Activated naive CD8-positive, alpha-beta T cell treated with anti-CD3 and anti-CD28 coated beads, Interleukin-2, amount 50 U/mL, for 24 hours (primary cell): ENCODE data around the gene SH3RF3.

Experiments
- ATAC-seq: fragments of 150-1000 bp; cut with Tn5 transposase; one replicate; pipeline ENCODE4 v1.10.0; 2021
- DNase-seq: peaks from one replicate; pipeline ENCODE4 v3.0.0; 2021
- H3K27ac Mint-ChIP-seq: one replicate; pipeline ENCODE4 v1.8.0; 2021; ENCODE audit warnings: mild to moderate bottlenecking, mixed read lengths
- H3K27me3 Mint-ChIP-seq: one replicate; pipeline ENCODE4 v1.8.0; 2021; ENCODE audit warnings: mixed read lengths
- H3K36me3 Mint-ChIP-seq: one replicate; pipeline ENCODE4 v1.8.0; 2021; ENCODE audit warnings: low read depth, mixed read lengths
- H3K4me1 Mint-ChIP-seq: one replicate; pipeline ENCODE4 v1.8.0; 2021; ENCODE audit warnings: mixed read lengths
- H3K4me3 Mint-ChIP-seq: one replicate; pipeline ENCODE4 v1.8.0; 2021; ENCODE audit warnings: mild to moderate bottlenecking, moderate library complexity, mixed read lengths
- H3K9me3 Mint-ChIP-seq: one replicate; pipeline ENCODE4 v1.8.0; 2021; ENCODE audit warnings: mixed read lengths

The SH3RF3 gene

GRCh38 chr2:109435066-109435690 is 306.2 kb downstream of the SH3RF3 start:
- DNase-seq (no peak), ATAC-seq (no peak)
- no peak overlapping the region for H3K27ac Mint-ChIP-seq
- no peaks in the 10 kb centered on the region for H3K4me1 Mint-ChIP-seq
- peaks cover 12% of the 10 kb centered on the region for H3K36me3 Mint-ChIP-seq
- peaks cover 9% of the 10 kb centered on the region for H3K9me3 Mint-ChIP-seq
- H3K4me3 Mint-ChIP-seq: no peak overlapping the region
- no peaks in the 10 kb centered on the region for H3K27me3 Mint-ChIP-seq

- no peak overlapping the region for H3K27ac Mint-ChIP-seq
- ATAC-seq: no peak
- H3K27me3 Mint-ChIP-seq: no peaks in the 10 kb centered on the region
- no peaks in the 10 kb centered on the region for H3K4me1 Mint-ChIP-seq
- no peak for DNase-seq
- H3K9me3 Mint-ChIP-seq: peaks cover 15% of the 10 kb centered on the region
- no peak overlapping the region for H3K4me3 Mint-ChIP-seq
- H3K36me3 Mint-ChIP-seq: peaks cover 18% of the 10 kb centered on the region
Measured at GRCh38 chr2:109435901-109436598, 307.0 kb downstream of the SH3RF3 start.

GRCh38 chr2:109436610-109437225 is 307.7 kb downstream of the SH3RF3 start:
- Mint-ChIP-seq H3K27ac (no peak overlapping the region), H3K36me3 (peaks cover 24% of the 10 kb centered on the region), H3K27me3 (no peaks in the 10 kb centered on the region), H3K4me1 (no peaks in the 10 kb centered on the region), H3K4me3 (no peak overlapping the region), H3K9me3 (peaks cover 22% of the 10 kb centered on the region)
- ATAC-seq: no peak
- no peak for DNase-seq

GRCh38 chr2:109437325-109438090 is 308.5 kb downstream of the SH3RF3 start:
- H3K4me1 Mint-ChIP-seq: no peaks in the 10 kb centered on the region
- DNase-seq: no peak
- H3K27me3 Mint-ChIP-seq: no peaks in the 10 kb centered on the region
- H3K4me3 Mint-ChIP-seq: no peak overlapping the region
- H3K36me3 Mint-ChIP-seq: peaks cover 27% of the 10 kb centered on the region
- ATAC-seq: no peak
- H3K9me3 Mint-ChIP-seq: peaks cover 26% of the 10 kb centered on the region
- no peak overlapping the region for H3K27ac Mint-ChIP-seq

- no peaks in the 10 kb centered on the region for H3K4me1 Mint-ChIP-seq
- ATAC-seq (no peak), DNase-seq (no peak)
- no peak overlapping the region for H3K4me3 Mint-ChIP-seq
- peaks cover 30% of the 10 kb centered on the region for H3K9me3 Mint-ChIP-seq
- H3K27ac Mint-ChIP-seq: no peak overlapping the region
- peaks cover 30% of the 10 kb centered on the region for H3K36me3 Mint-ChIP-seq
- no peaks in the 10 kb centered on the region for H3K27me3 Mint-ChIP-seq
Measured at GRCh38 chr2:109438146-109438545, 309.1 kb downstream of the SH3RF3 start.

GRCh38 chr2:109438773-109439389 is 309.9 kb downstream of the SH3RF3 start:
- Mint-ChIP-seq H3K4me1 (no peaks in the 10 kb centered on the region), H3K27ac (no peak overlapping the region), H3K36me3 (peaks cover 32% of the 10 kb centered on the region), H3K4me3 (no peak overlapping the region), H3K27me3 (no peaks in the 10 kb centered on the region), H3K9me3 (peaks cover 33% of the 10 kb centered on the region)
- ATAC-seq (no peak), DNase-seq (no peak)

GRCh38 chr2:109439390-109439786 is 310.4 kb downstream of the SH3RF3 start:
- DNase-seq (no peak), ATAC-seq (no peak)
- no peak overlapping the region for H3K4me3 Mint-ChIP-seq
- H3K4me1 Mint-ChIP-seq: no peaks in the 10 kb centered on the region
- no peak overlapping the region for H3K27ac Mint-ChIP-seq
- peaks cover 33% of the 10 kb centered on the region for H3K36me3 Mint-ChIP-seq
- no peaks in the 10 kb centered on the region for H3K27me3 Mint-ChIP-seq
- peaks cover 33% of the 10 kb centered on the region for H3K9me3 Mint-ChIP-seq

- ATAC-seq (no peak), DNase-seq (no peak)
- Mint-ChIP-seq H3K36me3 (peaks cover 39% of the 10 kb centered on the region), H3K4me3 (no peak overlapping the region), H3K4me1 (no peaks in the 10 kb centered on the region), H3K27ac (peak overlapping the region; percentile 20), H3K9me3 (peaks cover 39% of the 10 kb centered on the region), H3K27me3 (no peaks in the 10 kb centered on the region)
Measured at GRCh38 chr2:109439986-109440385, 311.0 kb downstream of the SH3RF3 start.

- no peak for ATAC-seq
- Mint-ChIP-seq H3K36me3 (peaks cover 39% of the 10 kb centered on the region), H3K4me1 (no peaks in the 10 kb centered on the region), H3K4me3 (no peak overlapping the region), H3K9me3 (peaks cover 46% of the 10 kb centered on the region), H3K27ac (no peak overlapping the region), H3K27me3 (no peaks in the 10 kb centered on the region)
- DNase-seq: no peak
Measured at GRCh38 chr2:109440499-109441156, 311.6 kb downstream of the SH3RF3 start.

GRCh38 chr2:109442715-109443319 is 313.8 kb downstream of the SH3RF3 start:
- ATAC-seq (no peak), DNase-seq (no peak)
- Mint-ChIP-seq H3K36me3 (peaks cover 39% of the 10 kb centered on the region), H3K27ac (no peak overlapping the region), H3K4me3 (no peak overlapping the region), H3K4me1 (no peaks in the 10 kb centered on the region), H3K9me3 (peaks cover 47% of the 10 kb centered on the region), H3K27me3 (no peaks in the 10 kb centered on the region)

- DNase-seq: no peak
- Mint-ChIP-seq H3K4me1 (no peaks in the 10 kb centered on the region), H3K36me3 (peaks cover 30% of the 10 kb centered on the region), H3K4me3 (no peak overlapping the region), H3K27me3 (no peaks in the 10 kb centered on the region), H3K9me3 (peaks cover 40% of the 10 kb centered on the region), H3K27ac (no peak overlapping the region)
- ATAC-seq: no peak
Measured at GRCh38 chr2:109444916-109445315, 315.9 kb downstream of the SH3RF3 start.

- H3K27ac Mint-ChIP-seq: no peak overlapping the region
- peaks cover 27% of the 10 kb centered on the region for H3K9me3 Mint-ChIP-seq
- H3K4me3 Mint-ChIP-seq: no peak overlapping the region
- DNase-seq (no peak), ATAC-seq (no peak)
- H3K27me3 Mint-ChIP-seq: no peaks in the 10 kb centered on the region
- peaks cover 17% of the 10 kb centered on the region for H3K36me3 Mint-ChIP-seq
- no peaks in the 10 kb centered on the region for H3K4me1 Mint-ChIP-seq
Measured at GRCh38 chr2:109446278-109447131, 317.5 kb downstream of the SH3RF3 start.

GRCh38 chr2:109447251-109447661 is 318.3 kb downstream of the SH3RF3 start:
- ATAC-seq: no peak
- Mint-ChIP-seq H3K4me3 (no peak overlapping the region), H3K36me3 (peaks cover 15% of the 10 kb centered on the region)

More at GRCh38 chr2:109447251-109447661, 318.3 kb downstream of the SH3RF3 start:
- H3K27me3 Mint-ChIP-seq: no peaks in the 10 kb centered on the region
- H3K4me1 Mint-ChIP-seq: no peaks in the 10 kb centered on the region
- peaks cover 23% of the 10 kb centered on the region for H3K9me3 Mint-ChIP-seq
- H3K27ac Mint-ChIP-seq: no peak overlapping the region
- DNase-seq: no peak
